ENCODE data around the gene B4GALNT3.

Gene B4GALNT3

GRCh38 chr12:578748-579419 is 119.1 kb downstream of the B4GALNT3 start:
- DNase-seq, result no peak

- no peak for DNase-seq
These were observed 119.8 kb downstream of the B4GALNT3 start for GRCh38 chr12:579420-580110.

- no peak for DNase-seq
These were observed 121.1 kb downstream of the B4GALNT3 start for GRCh38 chr12:580813-581212.

GRCh38 chr12:581321-581720 is 121.6 kb downstream of the B4GALNT3 start:
- no peak for DNase-seq

- no peak for DNase-seq
These were observed 122.0 kb downstream of the B4GALNT3 start for GRCh38 chr12:581746-582145.

GRCh38 chr12:583251-583869 is 123.6 kb downstream of the B4GALNT3 start:
- DNase-seq, result no peak

- DNase-seq, result no peak
These were observed 125.6 kb downstream of the B4GALNT3 start for GRCh38 chr12:585062-586061.

- DNase-seq, result no peak
These were observed 126.8 kb downstream of the B4GALNT3 start for GRCh38 chr12:586318-587071.

- DNase-seq, result no peak
These were observed 127.6 kb downstream of the B4GALNT3 start for GRCh38 chr12:587132-588023.

GRCh38 chr12:588024-588322 is 128.2 kb downstream of the B4GALNT3 start:
- no peak for DNase-seq

- DNase-seq, result no peak
These were observed 128.9 kb downstream of the B4GALNT3 start for GRCh38 chr12:588646-589045.

- no peak for DNase-seq
These were observed 130.5 kb downstream of the B4GALNT3 start for GRCh38 chr12:590206-590750.

GRCh38 chr12:591167-592023 is 131.7 kb downstream of the B4GALNT3 start:
- no peak for DNase-seq

- DNase-seq, result no peak
These were observed 132.3 kb downstream of the B4GALNT3 start for GRCh38 chr12:592024-592505.

GRCh38 chr12:593396-594270 is 133.9 kb downstream of the B4GALNT3 start:
- no peak for DNase-seq

GRCh38 chr12:597926-598568 is 138.3 kb downstream of the B4GALNT3 start:
- DNase-seq, result no peak

GRCh38 chr12:599756-600155 is 140.0 kb downstream of the B4GALNT3 start:
- DNase-seq, result no peak

All from activated CD4-positive, alpha-beta T cell treated with anti-CD3 and anti-CD28 coated beads for 48 hours (primary cell).